SK-N-SH treated with all-trans-retinoic acid at 6 μM for 48 hours (cell line): ENCODE results near the gene UNC13B.

Source experiments
- ATAC-seq: fragments of 200-7000 bp; cut with Tn5 transposase; 3 replicates; pipeline ENCODE4 v1.9.1; 2020; ENCODE audit warnings: mild to moderate bottlenecking, moderate library complexity
- ARNTL ChIP-seq: fragments of 450-650 bp; formaldehyde crosslinking; IDR thresholded peaks from 2 replicates; pipeline ENCODE4 v1.5.0; 2020; ENCODE audit warnings: low read depth, mild to moderate bottlenecking, moderate library complexity, borderline replicate concordance
- BACH2 ChIP-seq: fragments of 250-450 bp; sonication (Bioruptor Pico); IDR thresholded peaks from 2 replicates; pipeline ENCODE4 v1.9.0; 2021; ENCODE audit warnings: mild to moderate bottlenecking, borderline replicate concordance
- CREB5 ChIP-seq: fragments of 250-450 bp; sonication (Bioruptor Pico); IDR thresholded peaks from 2 replicates; pipeline ENCODE4 v1.5.1; 2020; ENCODE audit warnings: low read depth, mild to moderate bottlenecking, moderate library complexity
- CSDC2 ChIP-seq: fragments of 250-450 bp; sonication (Bioruptor Pico); IDR thresholded peaks from 2 replicates; pipeline ENCODE4 v1.5.0; 2020; ENCODE audit warnings: mild to moderate bottlenecking, moderate library complexity
- CSRNP3 ChIP-seq: fragments of 250-450 bp; sonication (Bioruptor Pico); IDR thresholded peaks from 2 replicates; pipeline ENCODE4 v1.5.1; 2021; ENCODE audit warnings: mild to moderate bottlenecking, moderate library complexity
- ESRRG ChIP-seq: fragments of 250-450 bp; sonication (Bioruptor Pico); IDR thresholded peaks from 2 replicates; pipeline ENCODE4 v1.6.1; 2021; ENCODE audit warnings: mild to moderate bottlenecking
- GLIS3 ChIP-seq: fragments of 250-450 bp; sonication (Bioruptor Pico); IDR thresholded peaks from 2 replicates; pipeline ENCODE4 v1.5.0; 2020; ENCODE audit warnings: mild to moderate bottlenecking, moderate library complexity
- ISL1 ChIP-seq: fragments of 250-450 bp; sonication (Bioruptor Pico); IDR thresholded peaks from 2 replicates; pipeline ENCODE4 v2.1.2; 2022; ENCODE audit warnings: mild to moderate bottlenecking, moderate library complexity
- OSR1 ChIP-seq: fragments of 250-450 bp; sonication (Bioruptor Pico); IDR thresholded peaks from 2 replicates; pipeline ENCODE4 v1.8.0; 2022; ENCODE audit warnings: moderate library complexity, mild to moderate bottlenecking, inconsistent platforms
- PATZ1 ChIP-seq: fragments of 250-450 bp; sonication (Bioruptor Pico); IDR thresholded peaks from 2 replicates; pipeline ENCODE4 v1.8.0; 2020; ENCODE audit warnings: mild to moderate bottlenecking, moderate library complexity, borderline replicate concordance
- POU6F1 ChIP-seq: fragments of 250-450 bp; sonication (Bioruptor Pico); IDR thresholded peaks from 2 replicates; pipeline ENCODE4 v1.8.0; 2021; ENCODE audit warnings: low read depth, mild to moderate bottlenecking, moderate library complexity, borderline replicate concordance
- PPARA ChIP-seq: fragments of 250-450 bp; sonication (Bioruptor Pico); IDR thresholded peaks from 2 replicates; pipeline ENCODE4 v1.5.0; 2020; ENCODE audit warnings: mild to moderate bottlenecking, borderline replicate concordance
- RARB ChIP-seq: fragments of 250-450 bp; sonication (Bioruptor Pico); IDR thresholded peaks from 2 replicates; pipeline ENCODE4 v1.8.0; 2021; ENCODE audit warnings: mild to moderate bottlenecking, moderate library complexity
- SNAI2 ChIP-seq: fragments of 250-450 bp; sonication (Bioruptor Pico); IDR thresholded peaks from 2 replicates; pipeline ENCODE4 v1.5.0; 2020; ENCODE audit warnings: mild to moderate bottlenecking, moderate library complexity
- TCF4 ChIP-seq: fragments of 250-450 bp; sonication (Bioruptor Pico); IDR thresholded peaks from 2 replicates; pipeline ENCODE4 v1.8.0; 2021; ENCODE audit warnings: mild to moderate bottlenecking, moderate library complexity, borderline replicate concordance
- TOX ChIP-seq: fragments of 250-450 bp; sonication (Bioruptor Pico); IDR thresholded peaks from 2 replicates; pipeline ENCODE4 v1.8.0; 2021; ENCODE audit warnings: mild to moderate bottlenecking, moderate library complexity, borderline replicate concordance
- TSHZ2 ChIP-seq: fragments of 250-450 bp; sonication (Bioruptor Pico); IDR thresholded peaks from 2 replicates; pipeline ENCODE4 v1.5.0; 2020; ENCODE audit warnings: mild to moderate bottlenecking, moderate library complexity
- ZC3H10 ChIP-seq: fragments of 250-450 bp; sonication (Bioruptor Pico); IDR thresholded peaks from 2 replicates; pipeline ENCODE4 v1.5.1; 2021; ENCODE audit warnings: mild to moderate bottlenecking, moderate library complexity
- ZFP3 ChIP-seq: fragments of 250-450 bp; sonication (Bioruptor Pico); IDR thresholded peaks from 2 replicates; pipeline ENCODE4 v1.5.0; 2020; ENCODE audit warnings: mild to moderate bottlenecking, moderate library complexity
- ZFP30 ChIP-seq: fragments of 450-650 bp; formaldehyde crosslinking; IDR thresholded peaks from 2 replicates; pipeline ENCODE4 v1.5.0; 2022; ENCODE audit warnings: mild to moderate bottlenecking, moderate library complexity
- ZNF565 ChIP-seq: fragments of 450-650 bp; formaldehyde crosslinking; conservative IDR thresholded peaks from 2 replicates; pipeline ENCODE4 v1.5.0; 2020; ENCODE audit warnings: low read depth, mild to moderate bottlenecking, moderate library complexity
- ZNF70 ChIP-seq: fragments of 450-650 bp; formaldehyde crosslinking; IDR thresholded peaks from 2 replicates; pipeline ENCODE4 v1.5.0; 2020; ENCODE audit warnings: mild to moderate bottlenecking, moderate library complexity
- ZNF8 ChIP-seq: fragments of 450-650 bp; formaldehyde crosslinking; IDR thresholded peaks from 2 replicates; pipeline ENCODE4 v1.5.0; 2020; ENCODE audit warnings: mild to moderate bottlenecking, moderate library complexity

Gene UNC13B

GRCh38 chr9:35287987-35288632 is 126.3 kb downstream of the UNC13B start:
- no peak for ATAC-seq
- TF ChIP-seq ZNF565 (CRISPR knock-in tag) (no peak), BACH2 (CRISPR knock-in tag) (no peak), GLIS3 (CRISPR knock-in tag) (no peak), CSRNP3 (CRISPR knock-in tag) (no peak), RARB (no peak), TCF4 (CRISPR knock-in tag) (no peak), TOX (no peak), ARNTL (no peak), SNAI2 (CRISPR knock-in tag) (no peak), POU6F1 (CRISPR knock-in tag) (no peak), ISL1 (CRISPR knock-in tag) (no peak), ZC3H10 (CRISPR knock-in tag) (no peak), OSR1 (no peak), TSHZ2 (CRISPR knock-in tag) (no peak), CSDC2 (CRISPR knock-in tag) (no peak), ZNF8 (no peak), PPARA (no peak)

- no peak for TF ChIP-seq RARB
- no peak for TF ChIP-seq ZNF565 (CRISPR knock-in tag)
- no peak for TF ChIP-seq BACH2 (CRISPR knock-in tag)
- no peak for TF ChIP-seq ISL1 (CRISPR knock-in tag)
- TF ChIP-seq ZFP30 (CRISPR knock-in tag): no peak
- no peak for TF ChIP-seq CREB5 (CRISPR knock-in tag)
- TF ChIP-seq OSR1: no peak
- TF ChIP-seq PATZ1 (CRISPR knock-in tag): no peak
- TF ChIP-seq ZFP3: no peak
- TF ChIP-seq TSHZ2 (CRISPR knock-in tag): no peak
- TF ChIP-seq ZNF70 (CRISPR knock-in tag): no peak
- TF ChIP-seq GLIS3 (CRISPR knock-in tag): no peak
- TF ChIP-seq ESRRG (CRISPR knock-in tag): no peak
- ATAC-seq: no peak
Measured at GRCh38 chr9:35288778-35289177, 127.0 kb downstream of the UNC13B start.
